HEK293 (cell line): ENCODE data around the gene PFN3.

ENCODE experiments used
- GLIS1 ChIP-seq: fragments of 450-650 bp; formaldehyde crosslinking; IDR thresholded peaks from 2 replicates; pipeline ENCODE4 v1.5.1; 2016; ENCODE audit warnings: missing biosample characterization, missing genetic modification characterization
- GLIS2 ChIP-seq: fragments of 450-650 bp; formaldehyde crosslinking; IDR thresholded peaks from 2 replicates; pipeline ENCODE4 v1.5.1; 2016; ENCODE audit warnings: missing biosample characterization, missing genetic modification characterization
- HIC1 ChIP-seq: fragments of 450-650 bp; formaldehyde crosslinking; IDR thresholded peaks from 2 replicates; pipeline ENCODE4 v1.5.1; 2016; ENCODE audit warnings: missing biosample characterization, missing genetic modification characterization
- IKZF3 ChIP-seq: fragments of 450-650 bp; IDR thresholded peaks from 2 replicates; pipeline ENCODE4 v1.5.0; 2018; ENCODE audit warnings: missing biosample characterization, mild to moderate bottlenecking, missing genetic modification characterization, moderate library complexity
- RBAK ChIP-seq: fragments of 450-650 bp; formaldehyde crosslinking; IDR thresholded peaks from 2 replicates; pipeline ENCODE4 v1.5.1; 2016; ENCODE audit warnings: missing biosample characterization, missing genetic modification characterization
- SCRT1 ChIP-seq: fragments of 450-650 bp; formaldehyde crosslinking; IDR thresholded peaks from 2 replicates; pipeline ENCODE4 v1.5.1; 2016; ENCODE audit warnings: missing biosample characterization, missing genetic modification characterization, borderline replicate concordance
- WT1 ChIP-seq: fragments of 450-650 bp; formaldehyde crosslinking; IDR thresholded peaks from 2 replicates; pipeline ENCODE4 v1.5.1; 2016; ENCODE audit warnings: missing biosample characterization, missing genetic modification characterization
- ZBTB20 ChIP-seq: fragments of 450-650 bp; formaldehyde crosslinking; IDR thresholded peaks from 2 replicates; pipeline ENCODE4 v1.5.1; 2016; ENCODE audit warnings: missing biosample characterization, missing genetic modification characterization
- ZNF140 ChIP-seq: fragments of 450-650 bp; formaldehyde crosslinking; IDR thresholded peaks from 2 replicates; pipeline ENCODE4 v1.5.1; 2016; ENCODE audit warnings: missing biosample characterization, missing genetic modification characterization
- ZNF155 ChIP-seq: fragments of 450-650 bp; formaldehyde crosslinking; IDR thresholded peaks from 2 replicates; pipeline ENCODE4 v1.5.1; 2016; ENCODE audit warnings: missing biosample characterization, missing genetic modification characterization
- ZNF2 ChIP-seq: fragments of 450-650 bp; formaldehyde crosslinking; IDR thresholded peaks from 2 replicates; pipeline ENCODE4 v1.5.1; 2016; ENCODE audit warnings: missing biosample characterization, missing genetic modification characterization
- ZNF223 ChIP-seq: fragments of 450-650 bp; formaldehyde crosslinking; IDR thresholded peaks from 2 replicates; pipeline ENCODE4 v1.5.1; 2016; ENCODE audit warnings: missing biosample characterization, missing genetic modification characterization
- ZNF24 ChIP-seq: fragments of 450-650 bp; formaldehyde crosslinking; IDR thresholded peaks from 2 replicates; pipeline ENCODE4 v1.5.1; 2016; ENCODE audit warnings: missing biosample characterization, missing genetic modification characterization
- ZNF274 ChIP-seq, 2 experiments: fragments of 200-500 bp in 1 of 2; fragments of 450-650 bp in 1 of 2; sonication (Bioruptor generic) in 1 of 2; formaldehyde crosslinking in 1 of 2; IDR thresholded peaks; 2 replicates each; pipeline versions ENCODE4 v1.5.1 to v1.6.1; 2014 to 2016; ENCODE audit warnings: borderline replicate concordance in 1 of 2, inconsistent platforms in 1 of 2, low read length in 1 of 2, missing biosample characterization in 1 of 2, missing genetic modification characterization in 1 of 2
- ZNF311 ChIP-seq: fragments of 450-650 bp; formaldehyde crosslinking; IDR thresholded peaks from 2 replicates; pipeline ENCODE4 v1.5.1; 2017; ENCODE audit warnings: missing biosample characterization, missing genetic modification characterization, borderline replicate concordance
- ZNF341 ChIP-seq: fragments of 450-650 bp; formaldehyde crosslinking; IDR thresholded peaks from 2 replicates; pipeline ENCODE4; 2016; ENCODE audit warnings: low read depth, missing biosample characterization, missing genetic modification characterization
- ZNF404 ChIP-seq: fragments of 450-650 bp; formaldehyde crosslinking; IDR thresholded peaks from 2 replicates; pipeline ENCODE4 v1.5.1; 2017; ENCODE audit warnings: missing biosample characterization, missing genetic modification characterization
- ZNF501 ChIP-seq: fragments of 450-650 bp; formaldehyde crosslinking; IDR thresholded peaks from 2 replicates; pipeline ENCODE4 v1.5.1; 2016; ENCODE audit warnings: missing biosample characterization, missing genetic modification characterization
- ZNF529 ChIP-seq: fragments of 450-650 bp; formaldehyde crosslinking; IDR thresholded peaks from 2 replicates; pipeline ENCODE4 v1.5.1; 2017; ENCODE audit warnings: missing genetic modification characterization, missing biosample characterization; ENCODE audit not compliant: insufficient replicate concordance
- ZNF654 ChIP-seq: fragments of 450-650 bp; formaldehyde crosslinking; IDR thresholded peaks from 2 replicates; pipeline ENCODE4 v1.5.1; 2016; ENCODE audit warnings: low read depth, missing biosample characterization, missing genetic modification characterization
- ZNF664 ChIP-seq: fragments of 450-650 bp; formaldehyde crosslinking; IDR thresholded peaks from 2 replicates; pipeline ENCODE4 v1.5.1; 2016; ENCODE audit warnings: missing biosample characterization, missing genetic modification characterization
- ZSCAN23 ChIP-seq: fragments of 450-650 bp; formaldehyde crosslinking; IDR thresholded peaks from 2 replicates; pipeline ENCODE4 v1.5.1; 2016; ENCODE audit warnings: missing biosample characterization, missing genetic modification characterization
- ZXDB ChIP-seq: fragments of 450-650 bp; formaldehyde crosslinking; IDR thresholded peaks from 2 replicates; pipeline ENCODE4 v1.5.1; 2016; ENCODE audit warnings: missing biosample characterization, missing genetic modification characterization
- TF ChIP-seq, protein P1 (sequence below): fragments of 450-650 bp; formaldehyde crosslinking; IDR thresholded peaks from 2 replicates; pipeline ENCODE4 v1.5.1; 2016; ENCODE audit warnings: missing biosample characterization, missing genetic modification characterization, borderline replicate concordance
- TF ChIP-seq, protein P2 (sequence below): fragments of 450-650 bp; IDR thresholded peaks from 2 replicates; pipeline ENCODE4 v1.5.1; 2018; ENCODE audit warnings: missing biosample characterization, missing genetic modification characterization
- TF ChIP-seq, protein P3 (sequence below): fragments of 450-650 bp; formaldehyde crosslinking; IDR thresholded peaks from 2 replicates; pipeline ENCODE4 v1.5.1; 2016; ENCODE audit warnings: missing biosample characterization, missing genetic modification characterization

The PFN3 gene

GRCh38 chr5:177351392-177352329, 48.8 kb downstream of the PFN3 start, which contains the start of gene LMAN2 (continued):
- TF ChIP-seq, protein P1, sequence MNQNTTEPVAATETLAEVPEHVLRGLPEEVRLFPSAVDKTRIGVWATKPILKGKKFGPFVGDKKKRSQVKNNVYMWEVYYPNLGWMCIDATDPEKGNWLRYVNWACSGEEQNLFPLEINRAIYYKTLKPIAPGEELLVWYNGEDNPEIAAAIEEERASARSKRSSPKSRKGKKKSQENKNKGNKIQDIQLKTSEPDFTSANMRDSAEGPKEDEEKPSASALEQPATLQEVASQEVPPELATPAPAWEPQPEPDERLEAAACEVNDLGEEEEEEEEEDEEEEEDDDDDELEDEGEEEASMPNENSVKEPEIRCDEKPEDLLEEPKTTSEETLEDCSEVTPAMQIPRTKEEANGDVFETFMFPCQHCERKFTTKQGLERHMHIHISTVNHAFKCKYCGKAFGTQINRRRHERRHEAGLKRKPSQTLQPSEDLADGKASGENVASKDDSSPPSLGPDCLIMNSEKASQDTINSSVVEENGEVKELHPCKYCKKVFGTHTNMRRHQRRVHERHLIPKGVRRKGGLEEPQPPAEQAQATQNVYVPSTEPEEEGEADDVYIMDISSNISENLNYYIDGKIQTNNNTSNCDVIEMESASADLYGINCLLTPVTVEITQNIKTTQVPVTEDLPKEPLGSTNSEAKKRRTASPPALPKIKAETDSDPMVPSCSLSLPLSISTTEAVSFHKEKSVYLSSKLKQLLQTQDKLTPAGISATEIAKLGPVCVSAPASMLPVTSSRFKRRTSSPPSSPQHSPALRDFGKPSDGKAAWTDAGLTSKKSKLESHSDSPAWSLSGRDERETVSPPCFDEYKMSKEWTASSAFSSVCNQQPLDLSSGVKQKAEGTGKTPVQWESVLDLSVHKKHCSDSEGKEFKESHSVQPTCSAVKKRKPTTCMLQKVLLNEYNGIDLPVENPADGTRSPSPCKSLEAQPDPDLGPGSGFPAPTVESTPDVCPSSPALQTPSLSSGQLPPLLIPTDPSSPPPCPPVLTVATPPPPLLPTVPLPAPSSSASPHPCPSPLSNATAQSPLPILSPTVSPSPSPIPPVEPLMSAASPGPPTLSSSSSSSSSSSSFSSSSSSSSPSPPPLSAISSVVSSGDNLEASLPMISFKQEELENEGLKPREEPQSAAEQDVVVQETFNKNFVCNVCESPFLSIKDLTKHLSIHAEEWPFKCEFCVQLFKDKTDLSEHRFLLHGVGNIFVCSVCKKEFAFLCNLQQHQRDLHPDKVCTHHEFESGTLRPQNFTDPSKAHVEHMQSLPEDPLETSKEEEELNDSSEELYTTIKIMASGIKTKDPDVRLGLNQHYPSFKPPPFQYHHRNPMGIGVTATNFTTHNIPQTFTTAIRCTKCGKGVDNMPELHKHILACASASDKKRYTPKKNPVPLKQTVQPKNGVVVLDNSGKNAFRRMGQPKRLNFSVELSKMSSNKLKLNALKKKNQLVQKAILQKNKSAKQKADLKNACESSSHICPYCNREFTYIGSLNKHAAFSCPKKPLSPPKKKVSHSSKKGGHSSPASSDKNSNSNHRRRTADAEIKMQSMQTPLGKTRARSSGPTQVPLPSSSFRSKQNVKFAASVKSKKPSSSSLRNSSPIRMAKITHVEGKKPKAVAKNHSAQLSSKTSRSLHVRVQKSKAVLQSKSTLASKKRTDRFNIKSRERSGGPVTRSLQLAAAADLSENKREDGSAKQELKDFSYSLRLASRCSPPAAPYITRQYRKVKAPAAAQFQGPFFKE, result no peak
- no peak for TF ChIP-seq ZNF404 (tag by site-specific recombination)
- TF ChIP-seq, protein P2, sequence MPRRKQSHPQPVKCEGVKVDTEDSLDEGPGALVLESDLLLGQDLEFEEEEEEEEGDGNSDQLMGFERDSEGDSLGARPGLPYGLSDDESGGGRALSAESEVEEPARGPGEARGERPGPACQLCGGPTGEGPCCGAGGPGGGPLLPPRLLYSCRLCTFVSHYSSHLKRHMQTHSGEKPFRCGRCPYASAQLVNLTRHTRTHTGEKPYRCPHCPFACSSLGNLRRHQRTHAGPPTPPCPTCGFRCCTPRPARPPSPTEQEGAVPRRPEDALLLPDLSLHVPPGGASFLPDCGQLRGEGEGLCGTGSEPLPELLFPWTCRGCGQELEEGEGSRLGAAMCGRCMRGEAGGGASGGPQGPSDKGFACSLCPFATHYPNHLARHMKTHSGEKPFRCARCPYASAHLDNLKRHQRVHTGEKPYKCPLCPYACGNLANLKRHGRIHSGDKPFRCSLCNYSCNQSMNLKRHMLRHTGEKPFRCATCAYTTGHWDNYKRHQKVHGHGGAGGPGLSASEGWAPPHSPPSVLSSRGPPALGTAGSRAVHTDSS (tag by site-specific recombination), result 0 out of 2 replicates have a peak, but pooled peaks have one; percentile 23
- 0 out of 2 replicates have a peak, but pooled peaks have one; percentile 36 for TF ChIP-seq ZNF664 (tag by site-specific recombination)
- 0 out of 2 replicates have a peak, but pooled peaks have one; percentile 28 for TF ChIP-seq ZSCAN23 (tag by site-specific recombination)
- no peak for TF ChIP-seq ZNF311 (tag by site-specific recombination)
- no peak for TF ChIP-seq HIC1 (tag by site-specific recombination)
- TF ChIP-seq ZNF654 (tag by site-specific recombination), result no peak
- TF ChIP-seq ZNF2, result peak; percentile 98
- no peak for TF ChIP-seq ZNF223
- peak; percentile 98 for TF ChIP-seq ZXDB (tag by site-specific recombination)
- TF ChIP-seq GLIS1, result 0 out of 2 replicates have a peak, but pooled peaks have one; percentile 20
- TF ChIP-seq GLIS2 (tag by site-specific recombination), result no peak
- no peak for TF ChIP-seq IKZF3 (tag by site-specific recombination)
- peak; percentile 96 for TF ChIP-seq ZNF501 (tag by site-specific recombination)
- TF ChIP-seq RBAK (tag by site-specific recombination), result no peak
- no peak for TF ChIP-seq ZNF529 (tag by site-specific recombination)
- peak; percentile 78; the same call in 1 of the 2 replicates for TF ChIP-seq ZNF24 (tag by site-specific recombination)
- TF ChIP-seq, protein P3, sequence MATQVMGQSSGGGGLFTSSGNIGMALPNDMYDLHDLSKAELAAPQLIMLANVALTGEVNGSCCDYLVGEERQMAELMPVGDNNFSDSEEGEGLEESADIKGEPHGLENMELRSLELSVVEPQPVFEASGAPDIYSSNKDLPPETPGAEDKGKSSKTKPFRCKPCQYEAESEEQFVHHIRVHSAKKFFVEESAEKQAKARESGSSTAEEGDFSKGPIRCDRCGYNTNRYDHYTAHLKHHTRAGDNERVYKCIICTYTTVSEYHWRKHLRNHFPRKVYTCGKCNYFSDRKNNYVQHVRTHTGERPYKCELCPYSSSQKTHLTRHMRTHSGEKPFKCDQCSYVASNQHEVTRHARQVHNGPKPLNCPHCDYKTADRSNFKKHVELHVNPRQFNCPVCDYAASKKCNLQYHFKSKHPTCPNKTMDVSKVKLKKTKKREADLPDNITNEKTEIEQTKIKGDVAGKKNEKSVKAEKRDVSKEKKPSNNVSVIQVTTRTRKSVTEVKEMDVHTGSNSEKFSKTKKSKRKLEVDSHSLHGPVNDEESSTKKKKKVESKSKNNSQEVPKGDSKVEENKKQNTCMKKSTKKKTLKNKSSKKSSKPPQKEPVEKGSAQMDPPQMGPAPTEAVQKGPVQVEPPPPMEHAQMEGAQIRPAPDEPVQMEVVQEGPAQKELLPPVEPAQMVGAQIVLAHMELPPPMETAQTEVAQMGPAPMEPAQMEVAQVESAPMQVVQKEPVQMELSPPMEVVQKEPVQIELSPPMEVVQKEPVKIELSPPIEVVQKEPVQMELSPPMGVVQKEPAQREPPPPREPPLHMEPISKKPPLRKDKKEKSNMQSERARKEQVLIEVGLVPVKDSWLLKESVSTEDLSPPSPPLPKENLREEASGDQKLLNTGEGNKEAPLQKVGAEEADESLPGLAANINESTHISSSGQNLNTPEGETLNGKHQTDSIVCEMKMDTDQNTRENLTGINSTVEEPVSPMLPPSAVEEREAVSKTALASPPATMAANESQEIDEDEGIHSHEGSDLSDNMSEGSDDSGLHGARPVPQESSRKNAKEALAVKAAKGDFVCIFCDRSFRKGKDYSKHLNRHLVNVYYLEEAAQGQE (tag by site-specific recombination), result peak; percentile 52; the same call in 1 of the 2 replicates
- peak; percentile 100 for TF ChIP-seq ZNF341 (tag by site-specific recombination)
- 0 out of 2 replicates have a peak, but pooled peaks have one; percentile 32 for TF ChIP-seq WT1
- no peak for TF ChIP-seq ZNF274 (IDR thresholded peaks at IDR 0.05; ENCODE audit: low read length)
- TF ChIP-seq ZNF274 (tag by site-specific recombination; IDR thresholded peaks at IDR 0.05; ENCODE audit: borderline replicate concordance), result no peak
- TF ChIP-seq ZBTB20 (tag by site-specific recombination), result peak; percentile 82; the same call in 1 of the 2 replicates
- TF ChIP-seq SCRT1 (tag by site-specific recombination), result no peak
- no peak for TF ChIP-seq ZNF155 (tag by site-specific recombination)
- no peak for TF ChIP-seq ZNF140
